Panc1 (cell line): ENCODE results near the gene AGTPBP1. TPM values are rescaled to one million over a fixed set of nuclear protein-coding genes. Genes with fewer than 3 reads are reported as not detected.

Experiments used
- ATAC-seq: fragments of 200-7000 bp; cut with Tn5 transposase; 2 replicates; pipeline ENCODE4 v1.9.1; 2020; ENCODE audit warnings: mild to moderate bottlenecking, moderate library complexity
- BruUV-seq: library from RNA; stranded (reverse); fragments of 400-500 nt; replicated peaks from 2 replicates; lab custom pipeline; 2021; lab: Mats Ljungman, UMichigan
- CTCF ChIA-PET: fragments of 300-600 bp; sonication (Branson Sonifier 250); formaldehyde crosslinking; loops from one replicate; lab custom pipeline; 2022; ENCODE audit warnings: antibody characterized with exemption; lab: Charles Lee
- POLR2A ChIA-PET: fragments of 300-600 bp; sonication (Branson Sonifier 250); formaldehyde crosslinking; loops from one replicate; lab custom pipeline; 2022; ENCODE audit warnings: antibody characterized with exemption; lab: Charles Lee
- DNase-seq: peaks from one replicate; pipeline ENCODE4 v3.0.0-alpha.2; 2010; ENCODE audit warnings: low read depth, low spot score
- H3K27ac ChIP-seq: 2 replicates; pipeline ENCODE4 v1.5.1; 2011; ENCODE audit warnings: mild to moderate bottlenecking, low read length, inconsistent platforms
- H3K27me3 ChIP-seq: fragments of 200-500 bp; sonication (Bioruptor generic); 2 replicates; pipeline ENCODE4 v1.6.0; 2014; ENCODE audit warnings: low read length, inconsistent platforms; ENCODE audit not compliant: control insufficient read depth, insufficient read depth
- H3K36me3 ChIP-seq: fragments of 200-500 bp; sonication (Bioruptor generic); 2 replicates; pipeline ENCODE4 v1.5.1; 2014; ENCODE audit warnings: inconsistent platforms, mild to moderate bottlenecking, low read length, moderate library complexity; ENCODE audit not compliant: control insufficient read depth, insufficient read depth
- H3K4me1 ChIP-seq: 2 replicates; pipeline ENCODE4 v1.5.1; 2011; ENCODE audit warnings: inconsistent platforms, mild to moderate bottlenecking, low read length, moderate library complexity; ENCODE audit not compliant: control insufficient read depth, insufficient read depth
- H3K4me3 ChIP-seq, 2 experiments: 2 replicates each; pipeline ENCODE4 v1.5.1; 2011 to 2012; ENCODE audit warnings: low read depth in 2 of 2, low read length in 2 of 2, mild to moderate bottlenecking in 2 of 2, inconsistent platforms in 1 of 2, moderate library complexity in 1 of 2
- H3K9me3 ChIP-seq: fragments of 200-500 bp; sonication (Bioruptor generic); 2 replicates; pipeline ENCODE4 v1.5.1; 2014; ENCODE audit warnings: low read depth, mild to moderate bottlenecking, inconsistent platforms, low read length, moderate library complexity; ENCODE audit not compliant: control insufficient read depth, insufficient read depth
- CTCF ChIP-seq: fragments of 450-650 bp; IDR thresholded peaks from 2 replicates; pipeline ENCODE4 v1.5.1; 2017; ENCODE audit warnings: mild to moderate bottlenecking
- POLR2AphosphoS5 ChIP-seq: IDR thresholded peaks from 2 replicates; pipeline ENCODE4 v1.6.1; 2012; ENCODE audit warnings: mild to moderate bottlenecking, low read depth, low read length, moderate library complexity
- REST ChIP-seq, 2 experiments: IDR thresholded peaks; 2 replicates each; pipeline ENCODE4 v1.6.1; 2011 to 2012; ENCODE audit warnings: low read depth in 2 of 2, control low read depth in 1 of 2, low read length in 1 of 2, mild to moderate bottlenecking in 1 of 2, moderate library complexity in 1 of 2; ENCODE audit not compliant: insufficient read depth in 1 of 2
- SIN3A ChIP-seq: IDR thresholded peaks from 2 replicates; pipeline ENCODE4 v1.6.1; 2012; ENCODE audit warnings: low read depth, mild to moderate bottlenecking, low read length, moderate library complexity, borderline replicate concordance; ENCODE audit not compliant: insufficient read depth
- TCF7L2 ChIP-seq: IDR thresholded peaks from 2 replicates; pipeline ENCODE4 v1.6.1; 2011; ENCODE audit warnings: mild to moderate bottlenecking, low read depth, low read length, inconsistent platforms
- in situ Hi-C: cut with HindIII; loops from 2 replicates; pipeline ENCODE4 v1.10.0; 2016; ENCODE audit warnings: low sequenced_read_pairs, low pct_unique_long_range_greater_than_20kb
- intact Hi-C: fragments of 100-400 bp; cut with micrococcal nuclease; formaldehyde crosslinking; loops from one replicate; pipeline ENCODE4 v1.10.0; 2022; ENCODE audit not compliant: unreplicated experiment
- total RNA-seq: library from RNA; stranded (reverse); gene quantifications from one replicate; pipeline ENCODE4 v1.2.1, GENCODE V29; 2021; ENCODE audit not compliant: unreplicated experiment

The AGTPBP1 gene
- total RNA-seq, 1 experiment from 2014 or later: 11.6 TPM

DNA sequence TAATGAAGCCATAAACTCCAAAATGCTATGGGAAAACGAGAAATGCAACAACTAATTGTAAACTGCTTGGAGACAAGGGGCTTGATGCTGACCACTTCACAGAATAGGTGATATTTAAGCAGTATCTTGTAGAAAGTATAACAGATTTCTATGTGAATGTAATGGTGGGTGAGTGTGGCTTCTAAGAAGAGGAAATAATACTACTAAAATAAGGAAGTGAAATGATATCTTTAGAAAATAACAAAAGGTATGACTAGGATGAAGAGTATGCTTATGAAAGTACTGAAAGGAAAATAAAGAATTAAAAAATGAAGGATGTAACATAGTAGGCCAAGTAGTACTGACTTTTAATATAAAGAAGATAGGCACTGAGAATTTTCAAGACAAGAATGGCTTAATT, 94.2 kb downstream of the AGTPBP1 start:
- in situ Hi-C loops: no loop called here
- Histone ChIP-seq H3K27me3 (no peaks in the 10 kb centered on the region), H3K27ac (no peak overlapping the region), H3K9me3 (no peaks in the 10 kb centered on the region), H3K36me3 (no peaks in the 10 kb centered on the region), H3K4me3 (no peak overlapping the region), H3K4me1 (no peaks in the 10 kb centered on the region)
- ChIA-PET POLR2A (no interaction called here), CTCF (no interaction called here)
- ATAC-seq: no peak
- no TSS peak for BruUV-seq
- intact Hi-C loops: no loop called here
- TF ChIP-seq TCF7L2 (no peak), REST (IDR thresholded peaks at IDR 0.05; ENCODE audit: insufficient read depth in 1 of 2, low read depth in 2 of 2, low read length in 1 of 2) (no peak), SIN3A (no peak), POLR2AphosphoS5 (no peak), CTCF (no peak)
- DNase-seq: no peak

GRCh38 chr9:85645909-85646627, 95.7 kb downstream of the AGTPBP1 start:
- CTCF ChIA-PET: no interaction called here
- ATAC-seq: no peak

More at GRCh38 chr9:85645909-85646627, 95.7 kb downstream of the AGTPBP1 start:
- TF ChIP-seq POLR2AphosphoS5 (no peak), TCF7L2 (no peak), CTCF (no peak), REST (IDR thresholded peaks at IDR 0.05; ENCODE audit: insufficient read depth in 1 of 2, low read depth in 2 of 2, low read length in 1 of 2) (no peak), SIN3A (no peak)
- H3K4me1 ChIP-seq: no peaks in the 10 kb centered on the region
- H3K9me3 ChIP-seq: no peaks in the 10 kb centered on the region
- no peak overlapping the region for H3K27ac ChIP-seq
- no peaks in the 10 kb centered on the region for H3K27me3 ChIP-seq
- intact Hi-C loops (no loop called here), in situ Hi-C loops (no loop called here)
- POLR2A ChIA-PET: interaction anchor here (0.5 to 0.6 kb wide), 2 partner anchors 506 to 1302 kb away, joined by 3 to 16 read pairs; no protein-coding TSS in a partner anchor
- H3K36me3 ChIP-seq: no peaks in the 10 kb centered on the region
- no peak for DNase-seq
- BruUV-seq: no TSS peak
- no peak overlapping the region for H3K4me3 ChIP-seq
